ENCODE measurements around the gene RAMP3.

DNA sequence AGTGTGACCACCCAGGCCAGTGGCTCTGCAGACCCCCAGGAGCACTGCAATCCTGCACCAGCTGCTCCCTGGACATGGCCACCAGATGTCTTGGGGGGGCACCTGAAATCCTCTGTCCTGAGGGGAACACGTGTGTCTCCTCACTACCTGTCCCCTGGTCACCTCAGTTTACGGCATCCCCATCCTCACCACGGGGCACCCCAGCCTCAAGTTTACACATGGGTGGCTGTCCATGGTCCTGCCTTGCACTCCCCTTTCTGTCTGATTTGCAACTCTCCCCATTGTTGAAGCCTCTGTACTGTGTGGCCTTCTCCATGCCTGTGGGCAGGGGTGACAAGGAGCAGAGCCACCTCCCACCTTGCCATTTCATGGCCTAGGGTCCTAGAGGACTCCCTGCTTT lies 67.2 kb downstream of the RAMP3 start:
- TF ChIP-seq, protein P1, sequence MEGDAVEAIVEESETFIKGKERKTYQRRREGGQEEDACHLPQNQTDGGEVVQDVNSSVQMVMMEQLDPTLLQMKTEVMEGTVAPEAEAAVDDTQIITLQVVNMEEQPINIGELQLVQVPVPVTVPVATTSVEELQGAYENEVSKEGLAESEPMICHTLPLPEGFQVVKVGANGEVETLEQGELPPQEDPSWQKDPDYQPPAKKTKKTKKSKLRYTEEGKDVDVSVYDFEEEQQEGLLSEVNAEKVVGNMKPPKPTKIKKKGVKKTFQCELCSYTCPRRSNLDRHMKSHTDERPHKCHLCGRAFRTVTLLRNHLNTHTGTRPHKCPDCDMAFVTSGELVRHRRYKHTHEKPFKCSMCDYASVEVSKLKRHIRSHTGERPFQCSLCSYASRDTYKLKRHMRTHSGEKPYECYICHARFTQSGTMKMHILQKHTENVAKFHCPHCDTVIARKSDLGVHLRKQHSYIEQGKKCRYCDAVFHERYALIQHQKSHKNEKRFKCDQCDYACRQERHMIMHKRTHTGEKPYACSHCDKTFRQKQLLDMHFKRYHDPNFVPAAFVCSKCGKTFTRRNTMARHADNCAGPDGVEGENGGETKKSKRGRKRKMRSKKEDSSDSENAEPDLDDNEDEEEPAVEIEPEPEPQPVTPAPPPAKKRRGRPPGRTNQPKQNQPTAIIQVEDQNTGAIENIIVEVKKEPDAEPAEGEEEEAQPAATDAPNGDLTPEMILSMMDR (IDR thresholded peaks at IDR 0.05) = no peak
- no peak for TF ChIP-seq POLR2A (IDR thresholded peaks at IDR 0.05)

Data from suprapubic skin (tissue), 3 donors.